PC-9 (cell line): ENCODE measurements around the gene EIF4A3.

Source experiments
- EZH2 ChIP-seq: fragments of 200-600 bp; sonication (generic); IDR thresholded peaks from 2 replicates; pipeline ENCODE4 v1.8.0; 2017; ENCODE audit warnings: antibody characterized with exemption, low read depth
- TF ChIP-seq, protein P1 (sequence below): fragments of 200-600 bp; sonication (generic); conservative IDR thresholded peaks from 2 replicates; pipeline ENCODE4 v1.6.1; 2017; ENCODE audit warnings: mixed run types, antibody characterized with exemption, mild to moderate bottlenecking, moderate library complexity

DNA sequence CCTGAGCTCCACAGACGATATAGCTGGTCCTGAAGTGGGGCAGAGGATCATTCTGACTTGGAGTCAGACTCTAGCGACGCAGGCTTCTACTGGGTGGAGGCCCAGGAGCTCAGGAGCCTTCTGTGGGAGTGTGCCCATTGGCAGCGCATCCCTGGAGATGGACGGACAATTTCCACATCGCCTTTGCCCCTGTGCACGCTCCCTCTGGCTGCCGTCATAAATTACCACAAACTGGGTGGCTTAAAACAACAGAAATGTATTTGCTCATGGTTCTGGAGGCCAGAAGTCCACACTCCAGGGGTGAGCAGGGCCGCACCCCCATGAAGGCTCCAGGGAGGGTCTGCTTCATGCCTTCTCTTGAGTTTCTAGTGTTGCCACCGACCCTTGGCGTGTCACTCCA, 29.8 kb upstream of the EIF4A3 start:
- TF ChIP-seq, protein P1, sequence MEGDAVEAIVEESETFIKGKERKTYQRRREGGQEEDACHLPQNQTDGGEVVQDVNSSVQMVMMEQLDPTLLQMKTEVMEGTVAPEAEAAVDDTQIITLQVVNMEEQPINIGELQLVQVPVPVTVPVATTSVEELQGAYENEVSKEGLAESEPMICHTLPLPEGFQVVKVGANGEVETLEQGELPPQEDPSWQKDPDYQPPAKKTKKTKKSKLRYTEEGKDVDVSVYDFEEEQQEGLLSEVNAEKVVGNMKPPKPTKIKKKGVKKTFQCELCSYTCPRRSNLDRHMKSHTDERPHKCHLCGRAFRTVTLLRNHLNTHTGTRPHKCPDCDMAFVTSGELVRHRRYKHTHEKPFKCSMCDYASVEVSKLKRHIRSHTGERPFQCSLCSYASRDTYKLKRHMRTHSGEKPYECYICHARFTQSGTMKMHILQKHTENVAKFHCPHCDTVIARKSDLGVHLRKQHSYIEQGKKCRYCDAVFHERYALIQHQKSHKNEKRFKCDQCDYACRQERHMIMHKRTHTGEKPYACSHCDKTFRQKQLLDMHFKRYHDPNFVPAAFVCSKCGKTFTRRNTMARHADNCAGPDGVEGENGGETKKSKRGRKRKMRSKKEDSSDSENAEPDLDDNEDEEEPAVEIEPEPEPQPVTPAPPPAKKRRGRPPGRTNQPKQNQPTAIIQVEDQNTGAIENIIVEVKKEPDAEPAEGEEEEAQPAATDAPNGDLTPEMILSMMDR = no peak
- no peak for TF ChIP-seq EZH2
